HEK293 (cell line): ENCODE results near the gene SCTR.

Source experiments
- CTCF ChIA-PET: fragments of 350-600 bp; formaldehyde crosslinking; extraction: SDS; loops from one replicate; lab custom pipeline; 2021; ENCODE audit warnings: antibody characterized with exemption; lab: Yijun Ruan, JAX
- POLR2A ChIA-PET: fragments of 300-600 bp; formaldehyde crosslinking; extraction: SDS; loops from one replicate; lab custom pipeline; 2020; ENCODE audit warnings: antibody characterized with exemption, inconsistent platforms; lab: Yijun Ruan, JAX
- H3K27ac ChIP-seq: fragments of 200-500 bp; sonication (Bioruptor generic); 2 replicates; pipeline ENCODE4 v1.5.1; 2014; ENCODE audit warnings: low read depth, low read length, control low read depth, inconsistent platforms; ENCODE audit errors: extremely low read depth
- H3K36me3 ChIP-seq, 2 experiments: fragments of 200-500 bp in 1 of 2; sonication (Bioruptor generic) in 1 of 2; 1 replicate in 1 of 2; 2 replicates in 1 of 2; pipeline ENCODE4 v1.5.1; 2014 to 2017; ENCODE audit warnings: inconsistent platforms in 2 of 2, low read length in 2 of 2; ENCODE audit not compliant: control insufficient read depth in 2 of 2, insufficient read depth in 1 of 2
- H3K4me1 ChIP-seq: fragments of 200-500 bp; sonication (Bioruptor generic); 2 replicates; pipeline ENCODE4 v1.5.1; 2014; ENCODE audit warnings: mild to moderate bottlenecking, low read length, inconsistent platforms; ENCODE audit not compliant: control insufficient read depth, insufficient read depth
- H3K4me3 ChIP-seq: 2 replicates; pipeline ENCODE4 v1.5.1; 2011; ENCODE audit warnings: low read depth, mild to moderate bottlenecking, control low read depth, low read length, moderate library complexity
- H3K9me3 ChIP-seq: fragments of 200-500 bp; sonication (Bioruptor generic); 2 replicates; pipeline ENCODE4 v1.5.1; 2014; ENCODE audit warnings: low read depth, low read length, inconsistent platforms; ENCODE audit not compliant: control insufficient read depth, insufficient read depth
- GFI1B ChIP-seq: fragments of 450-650 bp; formaldehyde crosslinking; IDR thresholded peaks from 2 replicates; pipeline ENCODE4 v1.5.1; 2016; ENCODE audit warnings: missing biosample characterization, missing genetic modification characterization
- GLI2 ChIP-seq: fragments of 450-650 bp; formaldehyde crosslinking; IDR thresholded peaks from 2 replicates; pipeline ENCODE4; 2017; ENCODE audit warnings: missing biosample characterization, missing genetic modification characterization, low read depth, borderline replicate concordance
- HOXC10 ChIP-seq: sonication (generic); formaldehyde crosslinking; IDR thresholded peaks from 2 replicates; pipeline ENCODE4 v1.8.1; 2023; ENCODE audit warnings: mild to moderate bottlenecking, missing genetic modification reagents
- TRIM28 ChIP-seq: IDR thresholded peaks from 2 replicates; pipeline ENCODE4 v1.6.1; 2011; ENCODE audit warnings: low read length, control low read depth, borderline replicate concordance
- ZBTB1 ChIP-seq: fragments of 450-650 bp; formaldehyde crosslinking; IDR thresholded peaks from 2 replicates; pipeline ENCODE4 v1.5.1; 2016; ENCODE audit warnings: missing biosample characterization, missing genetic modification characterization
- ZNF121 ChIP-seq: fragments of 450-650 bp; formaldehyde crosslinking; IDR thresholded peaks from 2 replicates; pipeline ENCODE4 v1.5.1; 2016; ENCODE audit warnings: missing biosample characterization, missing genetic modification characterization
- ZNF302 ChIP-seq: fragments of 450-650 bp; formaldehyde crosslinking; IDR thresholded peaks from 2 replicates; pipeline ENCODE4 v1.5.1; 2016; ENCODE audit warnings: missing biosample characterization, missing genetic modification characterization, low read depth
- ZNF341 ChIP-seq: fragments of 450-650 bp; formaldehyde crosslinking; IDR thresholded peaks from 2 replicates; pipeline ENCODE4; 2016; ENCODE audit warnings: low read depth, missing biosample characterization, missing genetic modification characterization
- ZNF521 ChIP-seq: fragments of 450-650 bp; formaldehyde crosslinking; IDR thresholded peaks from 2 replicates; pipeline ENCODE4 v1.5.1; 2017; ENCODE audit warnings: missing biosample characterization, mild to moderate bottlenecking, missing genetic modification characterization
- ZNF555 ChIP-seq: fragments of 450-650 bp; formaldehyde crosslinking; conservative IDR thresholded peaks from 2 replicates; pipeline ENCODE4 v1.5.1; 2017; ENCODE audit warnings: missing biosample characterization, mild to moderate bottlenecking, missing genetic modification characterization, inconsistent platforms
- ZNF600 ChIP-seq: fragments of 450-650 bp; formaldehyde crosslinking; IDR thresholded peaks from 2 replicates; pipeline ENCODE4 v1.5.1; 2016; ENCODE audit warnings: missing biosample characterization, missing genetic modification characterization
- ZNF623 ChIP-seq: fragments of 450-650 bp; formaldehyde crosslinking; IDR thresholded peaks from 2 replicates; pipeline ENCODE4 v1.5.1; 2016; ENCODE audit warnings: missing biosample characterization, missing genetic modification characterization
- ZNF830 ChIP-seq: fragments of 450-650 bp; IDR thresholded peaks from 2 replicates; pipeline ENCODE4 v1.5.0; 2018; ENCODE audit warnings: missing biosample characterization, missing genetic modification characterization, low read depth, mild to moderate bottlenecking, moderate library complexity
- TF ChIP-seq, protein P1 (sequence below): fragments of 450-650 bp; formaldehyde crosslinking; IDR thresholded peaks from 2 replicates; pipeline ENCODE4 v1.5.1; 2016; ENCODE audit warnings: missing biosample characterization, missing genetic modification characterization
- TF ChIP-seq, protein P2 (sequence below): fragments of 450-650 bp; formaldehyde crosslinking; IDR thresholded peaks from 2 replicates; pipeline ENCODE4 v1.5.1; 2017; ENCODE audit warnings: missing biosample characterization, missing genetic modification characterization
- TF ChIP-seq, protein P3 (sequence below): fragments of 450-650 bp; IDR thresholded peaks from 2 replicates; pipeline ENCODE4 v1.5.1; 2018; ENCODE audit warnings: missing biosample characterization, mild to moderate bottlenecking, missing genetic modification characterization
- TF ChIP-seq, protein P4 (sequence below): fragments of 450-650 bp; formaldehyde crosslinking; IDR thresholded peaks from 2 replicates; pipeline ENCODE4 v1.5.1; 2017; ENCODE audit warnings: missing biosample characterization, mild to moderate bottlenecking, missing genetic modification characterization, moderate library complexity
- TF ChIP-seq, protein P5 (sequence below): fragments of 450-650 bp; formaldehyde crosslinking; IDR thresholded peaks from 2 replicates; pipeline ENCODE4 v1.5.1; 2017; ENCODE audit warnings: missing biosample characterization, missing genetic modification characterization

The SCTR gene

DNA sequence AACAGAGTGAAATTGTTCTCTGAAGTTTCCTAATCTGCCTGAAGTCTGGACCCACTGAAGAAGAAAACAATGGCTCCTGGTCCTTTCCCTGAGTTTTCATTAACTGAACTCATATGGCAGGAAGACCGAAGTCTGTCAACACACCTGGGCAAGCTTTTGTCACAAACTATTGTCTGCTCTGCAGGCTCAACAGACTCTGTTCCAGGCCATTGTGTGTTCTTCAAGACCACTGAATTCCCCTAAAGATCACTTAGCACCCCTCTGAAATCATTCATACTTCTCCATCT, 99.2 kb downstream of the SCTR start (continued):
- TF ChIP-seq, protein P1, sequence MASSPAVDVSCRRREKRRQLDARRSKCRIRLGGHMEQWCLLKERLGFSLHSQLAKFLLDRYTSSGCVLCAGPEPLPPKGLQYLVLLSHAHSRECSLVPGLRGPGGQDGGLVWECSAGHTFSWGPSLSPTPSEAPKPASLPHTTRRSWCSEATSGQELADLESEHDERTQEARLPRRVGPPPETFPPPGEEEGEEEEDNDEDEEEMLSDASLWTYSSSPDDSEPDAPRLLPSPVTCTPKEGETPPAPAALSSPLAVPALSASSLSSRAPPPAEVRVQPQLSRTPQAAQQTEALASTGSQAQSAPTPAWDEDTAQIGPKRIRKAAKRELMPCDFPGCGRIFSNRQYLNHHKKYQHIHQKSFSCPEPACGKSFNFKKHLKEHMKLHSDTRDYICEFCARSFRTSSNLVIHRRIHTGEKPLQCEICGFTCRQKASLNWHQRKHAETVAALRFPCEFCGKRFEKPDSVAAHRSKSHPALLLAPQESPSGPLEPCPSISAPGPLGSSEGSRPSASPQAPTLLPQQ (tag by site-specific recombination), result no peak
- TF ChIP-seq ZNF302 (tag by site-specific recombination) (no peak), TRIM28 (no peak), ZNF600 (no peak), GFI1B (tag by site-specific recombination) (no peak), ZNF121 (tag by site-specific recombination) (no peak), ZNF623 (tag by site-specific recombination) (no peak), ZNF830 (tag by site-specific recombination) (no peak)
- TF ChIP-seq, protein P2, sequence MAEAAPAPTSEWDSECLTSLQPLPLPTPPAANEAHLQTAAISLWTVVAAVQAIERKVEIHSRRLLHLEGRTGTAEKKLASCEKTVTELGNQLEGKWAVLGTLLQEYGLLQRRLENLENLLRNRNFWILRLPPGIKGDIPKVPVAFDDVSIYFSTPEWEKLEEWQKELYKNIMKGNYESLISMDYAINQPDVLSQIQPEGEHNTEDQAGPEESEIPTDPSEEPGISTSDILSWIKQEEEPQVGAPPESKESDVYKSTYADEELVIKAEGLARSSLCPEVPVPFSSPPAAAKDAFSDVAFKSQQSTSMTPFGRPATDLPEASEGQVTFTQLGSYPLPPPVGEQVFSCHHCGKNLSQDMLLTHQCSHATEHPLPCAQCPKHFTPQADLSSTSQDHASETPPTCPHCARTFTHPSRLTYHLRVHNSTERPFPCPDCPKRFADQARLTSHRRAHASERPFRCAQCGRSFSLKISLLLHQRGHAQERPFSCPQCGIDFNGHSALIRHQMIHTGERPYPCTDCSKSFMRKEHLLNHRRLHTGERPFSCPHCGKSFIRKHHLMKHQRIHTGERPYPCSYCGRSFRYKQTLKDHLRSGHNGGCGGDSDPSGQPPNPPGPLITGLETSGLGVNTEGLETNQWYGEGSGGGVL (tag by site-specific recombination), result no peak
- TF ChIP-seq, protein P3, sequence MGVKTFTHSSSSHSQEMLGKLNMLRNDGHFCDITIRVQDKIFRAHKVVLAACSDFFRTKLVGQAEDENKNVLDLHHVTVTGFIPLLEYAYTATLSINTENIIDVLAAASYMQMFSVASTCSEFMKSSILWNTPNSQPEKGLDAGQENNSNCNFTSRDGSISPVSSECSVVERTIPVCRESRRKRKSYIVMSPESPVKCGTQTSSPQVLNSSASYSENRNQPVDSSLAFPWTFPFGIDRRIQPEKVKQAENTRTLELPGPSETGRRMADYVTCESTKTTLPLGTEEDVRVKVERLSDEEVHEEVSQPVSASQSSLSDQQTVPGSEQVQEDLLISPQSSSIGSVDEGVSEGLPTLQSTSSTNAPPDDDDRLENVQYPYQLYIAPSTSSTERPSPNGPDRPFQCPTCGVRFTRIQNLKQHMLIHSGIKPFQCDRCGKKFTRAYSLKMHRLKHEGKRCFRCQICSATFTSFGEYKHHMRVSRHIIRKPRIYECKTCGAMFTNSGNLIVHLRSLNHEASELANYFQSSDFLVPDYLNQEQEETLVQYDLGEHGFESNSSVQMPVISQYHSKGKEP, result no peak

DNA sequence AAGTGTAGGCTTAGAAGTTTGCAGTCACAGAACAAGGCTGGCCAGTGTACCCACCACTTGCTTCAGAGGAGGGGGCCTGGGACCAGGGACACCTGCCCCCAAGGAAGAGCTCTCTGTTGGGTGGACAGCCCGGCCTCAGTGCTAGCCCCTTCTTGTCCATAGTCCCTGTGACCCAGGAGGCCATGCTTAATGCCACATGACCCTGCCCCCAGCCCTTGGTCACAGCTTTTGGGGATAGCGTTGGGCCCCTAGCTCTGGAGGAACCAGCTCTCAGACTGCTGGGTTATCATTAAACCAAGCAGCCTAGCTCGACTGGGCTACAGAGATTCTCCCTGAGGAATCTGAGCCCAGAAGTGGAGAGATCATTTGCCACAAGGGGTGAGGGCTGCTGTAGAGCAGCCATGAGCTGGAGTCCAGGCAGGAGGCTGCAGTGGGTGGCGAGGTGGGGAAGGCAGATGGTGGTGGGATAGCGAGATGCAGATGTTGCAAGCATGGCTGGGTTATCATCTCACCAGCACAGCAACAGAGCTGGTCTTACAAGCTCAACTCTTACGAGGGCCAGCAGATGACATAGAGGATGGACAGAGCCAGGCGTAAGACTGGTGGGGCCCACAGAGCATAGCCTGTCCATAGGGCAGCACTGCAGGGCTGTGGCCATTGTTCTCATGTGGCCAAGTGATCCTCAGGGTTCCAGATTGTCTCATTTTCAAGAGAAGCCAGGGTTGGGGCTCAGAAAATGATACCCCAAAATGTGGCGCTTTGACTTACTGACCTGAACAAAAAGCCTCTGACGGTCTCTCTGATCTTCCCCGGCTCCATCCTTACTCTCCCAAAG, 99.8 kb downstream of the SCTR start:
- no peaks in the 10 kb centered on the region for H3K36me3 ChIP-seq
- ChIA-PET CTCF (interaction anchor here (0.5 kb wide), 1 partner anchor 18 kb away, joined by 3 read pairs; no protein-coding TSS in a partner anchor), POLR2A (no interaction called here)
- H3K27ac ChIP-seq, result no peak overlapping the region
- H3K4me3 ChIP-seq, result no peak overlapping the region
- H3K4me1 ChIP-seq, result no peaks in the 10 kb centered on the region
- TF ChIP-seq ZNF341 (no peak), ZNF600 (no peak), GFI1B (tag by site-specific recombination) (no peak)
- TF ChIP-seq, protein P4, sequence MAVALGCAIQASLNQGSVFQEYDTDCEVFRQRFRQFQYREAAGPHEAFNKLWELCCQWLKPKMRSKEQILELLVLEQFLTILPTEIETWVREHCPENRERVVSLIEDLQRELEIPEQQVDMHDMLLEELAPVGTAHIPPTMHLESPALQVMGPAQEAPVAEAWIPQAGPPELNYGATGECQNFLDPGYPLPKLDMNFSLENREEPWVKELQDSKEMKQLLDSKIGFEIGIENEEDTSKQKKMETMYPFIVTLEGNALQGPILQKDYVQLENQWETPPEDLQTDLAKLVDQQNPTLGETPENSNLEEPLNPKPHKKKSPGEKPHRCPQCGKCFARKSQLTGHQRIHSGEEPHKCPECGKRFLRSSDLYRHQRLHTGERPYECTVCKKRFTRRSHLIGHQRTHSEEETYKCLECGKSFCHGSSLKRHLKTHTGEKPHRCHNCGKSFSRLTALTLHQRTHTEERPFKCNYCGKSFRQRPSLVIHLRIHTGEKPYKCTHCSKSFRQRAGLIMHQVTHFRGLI (tag by site-specific recombination), result no peak
- TF ChIP-seq, protein P1 (tag by site-specific recombination), result 0 out of 2 replicates have a peak, but pooled peaks have one; percentile 22
- no peaks in the 10 kb centered on the region for H3K9me3 ChIP-seq

DNA sequence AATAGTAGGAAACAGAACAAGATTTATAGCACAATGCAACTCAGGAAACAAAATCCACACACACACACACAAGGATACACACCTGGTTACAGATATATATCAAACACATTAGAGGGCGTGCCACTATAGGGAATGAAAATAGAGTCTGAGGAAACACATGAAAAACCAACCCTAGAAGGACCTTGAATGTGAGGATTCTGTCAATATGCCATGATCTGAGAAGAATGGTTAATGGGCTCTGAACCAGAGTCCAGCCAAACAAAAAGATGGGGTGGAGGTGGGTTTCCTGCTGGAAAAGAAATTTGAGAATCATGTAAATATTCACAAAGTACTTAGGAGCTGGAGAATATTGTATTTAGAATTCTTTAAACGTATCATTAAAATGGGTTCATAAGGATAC, 100.5 kb downstream of the SCTR start:
- no peak overlapping the region for H3K4me3 ChIP-seq
- TF ChIP-seq GLI2 (tag by site-specific recombination), result no peak
- TF ChIP-seq HOXC10 (CRISPR knock-in tag), result no peak
- no peak for TF ChIP-seq ZNF555
- TF ChIP-seq ZBTB1 (tag by site-specific recombination), result no peak
- TF ChIP-seq, protein P5, sequence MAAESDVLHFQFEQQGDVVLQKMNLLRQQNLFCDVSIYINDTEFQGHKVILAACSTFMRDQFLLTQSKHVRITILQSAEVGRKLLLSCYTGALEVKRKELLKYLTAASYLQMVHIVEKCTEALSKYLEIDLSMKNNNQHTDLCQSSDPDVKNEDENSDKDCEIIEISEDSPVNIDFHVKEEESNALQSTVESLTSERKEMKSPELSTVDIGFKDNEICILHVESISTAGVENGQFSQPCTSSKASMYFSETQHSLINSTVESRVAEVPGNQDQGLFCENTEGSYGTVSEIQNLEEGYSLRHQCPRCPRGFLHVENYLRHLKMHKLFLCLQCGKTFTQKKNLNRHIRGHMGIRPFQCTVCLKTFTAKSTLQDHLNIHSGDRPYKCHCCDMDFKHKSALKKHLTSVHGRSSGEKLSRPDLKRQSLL (tag by site-specific recombination), result no peak
- no peak for TF ChIP-seq ZNF521 (tag by site-specific recombination)
- TF ChIP-seq, all 188 proteins: peak for 0
- ChIA-PET POLR2A (no interaction called here), CTCF (interaction anchor here (1.2 kb wide), 1 partner anchor 14 kb away, joined by 3 read pairs; no protein-coding TSS in a partner anchor)
- no peaks in the 10 kb centered on the region for H3K4me1 ChIP-seq
- H3K36me3 ChIP-seq, result no peaks in the 10 kb centered on the region
- no peak overlapping the region for H3K27ac ChIP-seq
- H3K9me3 ChIP-seq, result no peaks in the 10 kb centered on the region
